HG03439 (cell line): Measurements from ENCODE around the gene NFIA.

Experiments
- ATAC-seq: cut with Tn5 transposase; IDR thresholded peaks from one replicate; pipeline ENCODE4 v1.9.1; 2021; ENCODE audit warnings: mild to moderate bottlenecking, moderate library complexity; ENCODE audit not compliant: unreplicated experiment

Gene NFIA

DNA sequence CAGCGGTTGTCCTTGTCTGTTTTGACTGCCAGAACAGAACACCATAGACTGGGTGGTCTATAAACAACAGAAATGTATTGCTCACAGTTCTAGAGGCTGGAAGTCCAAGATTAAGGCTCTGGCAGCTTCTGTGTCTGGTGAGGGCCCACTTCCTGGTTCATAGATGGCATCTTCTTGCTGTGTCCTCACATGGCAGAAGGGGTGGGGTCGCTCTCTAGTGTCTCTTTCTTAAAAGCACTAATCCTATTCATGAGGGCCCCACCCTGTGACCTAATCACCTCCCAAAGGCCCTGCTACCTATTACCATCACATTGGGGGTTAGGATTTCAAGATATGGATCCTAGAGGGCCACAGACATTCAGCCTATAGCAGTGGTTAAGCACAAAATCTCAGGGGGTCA lies 304.4 kb downstream of the NFIA start:
- no peak for ATAC-seq

- ATAC-seq = no peak
Observed at GRCh38 chr1:61387829-61388228, 305.5 kb downstream of the NFIA start.

DNA sequence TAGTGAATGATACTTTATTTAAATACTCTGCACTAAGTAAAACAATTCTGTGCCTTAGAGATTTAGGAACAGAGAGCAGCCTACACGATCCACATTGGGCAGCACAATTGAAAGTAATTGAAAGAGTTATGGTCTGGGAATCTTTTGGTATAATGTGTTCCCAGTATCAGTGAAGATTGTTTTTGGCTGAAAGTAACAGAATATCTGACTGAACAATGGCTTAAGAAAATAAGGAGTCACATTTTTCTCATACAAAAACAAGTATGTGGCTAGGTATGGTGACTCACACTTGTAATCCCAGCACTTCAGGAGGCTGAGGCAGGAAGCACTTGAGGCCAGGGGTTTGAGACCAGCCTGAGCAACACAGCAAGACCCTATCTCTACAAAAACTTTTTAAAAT lies 306.2 kb downstream of the NFIA start:
- ATAC-seq = no peak

- no peak for ATAC-seq
Observed at GRCh38 chr1:61389194-61389925, 307.0 kb downstream of the NFIA start.

GRCh38 chr1:61389926-61390845 lies 307.8 kb downstream of the NFIA start:
- ATAC-seq = no peak

- no peak for ATAC-seq
Observed at GRCh38 chr1:61391730-61392129, 309.4 kb downstream of the NFIA start.

DNA sequence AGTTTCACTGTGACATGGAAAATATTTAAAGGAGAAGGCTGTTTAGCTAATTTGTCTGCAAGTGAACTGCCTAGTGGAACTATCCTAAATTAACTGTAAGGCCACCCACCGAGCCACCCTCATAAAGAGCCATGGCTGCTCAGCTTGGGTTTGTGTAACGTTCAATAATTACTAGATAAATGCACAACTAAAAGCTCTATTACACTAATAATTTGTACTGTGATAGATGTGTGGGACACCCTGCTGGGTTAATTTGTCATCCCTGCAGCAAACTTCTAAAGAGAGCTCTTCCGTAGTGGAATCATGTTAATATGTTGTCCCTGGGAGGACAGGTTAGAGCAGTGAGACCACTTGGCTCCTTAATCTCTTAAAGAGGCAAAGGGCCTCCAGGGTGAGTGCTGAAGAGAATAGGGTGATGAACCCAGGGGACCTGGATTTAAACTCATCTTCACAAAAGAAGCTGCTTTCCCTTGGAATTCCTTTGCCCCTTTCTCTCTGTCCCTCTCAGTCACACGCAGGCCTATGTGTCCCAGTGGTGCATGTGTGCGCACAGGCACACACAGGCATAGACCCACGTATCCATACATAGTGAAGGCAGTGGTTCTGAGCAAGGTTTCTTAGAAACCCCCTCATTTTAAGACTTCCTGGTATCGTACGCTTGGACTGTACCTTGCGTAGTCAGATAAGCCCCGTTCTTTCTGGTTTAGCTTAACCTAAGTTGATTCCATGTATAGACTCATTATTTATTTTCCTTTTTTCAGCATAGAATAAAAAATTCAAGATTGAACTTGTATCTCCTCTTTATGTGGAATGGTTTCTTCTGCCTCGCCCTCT lies 310.3 kb downstream of the NFIA start:
- no peak for ATAC-seq

DNA sequence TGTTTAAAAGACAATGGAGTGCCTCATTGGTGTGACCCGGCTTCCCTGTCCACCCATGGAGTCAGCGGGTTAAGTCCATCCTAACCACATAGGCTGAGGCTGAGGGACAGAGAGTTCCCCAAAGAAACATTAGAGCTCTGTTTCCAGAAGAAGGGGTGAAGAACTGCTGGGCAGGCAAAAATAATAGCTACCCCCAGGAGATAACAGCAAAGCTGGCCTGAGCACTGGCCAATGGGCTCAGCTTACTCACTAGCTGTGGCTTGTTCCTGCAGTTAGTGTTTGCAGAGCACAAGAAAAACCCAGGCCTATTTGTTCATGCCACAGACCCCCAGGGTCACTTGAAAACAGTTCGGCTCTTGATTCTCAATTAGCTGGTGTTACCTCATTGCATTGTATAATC lies 311.2 kb downstream of the NFIA start:
- ATAC-seq = no peak

DNA sequence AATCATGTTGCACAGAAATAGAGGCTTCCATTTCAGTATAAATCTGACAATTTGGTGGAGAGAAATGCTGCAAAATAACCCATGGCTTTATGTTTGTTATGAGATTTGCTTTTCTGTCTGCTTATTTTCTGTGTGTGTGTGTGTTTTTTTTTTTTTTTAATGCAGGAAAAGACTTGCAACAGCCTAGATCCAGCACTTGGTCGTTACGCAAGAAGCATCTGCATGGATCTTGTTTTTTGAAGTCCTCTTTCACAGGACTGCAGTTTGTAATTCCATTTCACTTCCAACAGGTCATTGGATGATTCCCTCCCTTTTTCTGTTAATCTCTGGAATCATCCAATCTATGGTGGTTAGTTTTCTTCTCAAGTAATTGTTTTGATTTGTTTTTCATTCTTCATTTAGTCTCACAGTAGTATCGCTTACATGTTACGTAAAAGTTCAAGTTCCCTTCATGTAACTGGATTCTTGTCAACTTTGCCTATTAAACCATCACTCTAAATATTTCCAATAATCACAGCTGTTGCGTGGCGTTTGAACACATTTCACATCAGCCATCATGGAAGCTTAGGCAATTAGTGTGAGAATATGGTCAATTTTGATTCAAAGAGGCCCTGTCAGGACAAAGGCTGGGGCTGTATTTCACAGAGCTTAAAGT lies 312.9 kb downstream of the NFIA start:
- ATAC-seq = no peak

GRCh38 chr1:61397495-61397894 lies 315.1 kb downstream of the NFIA start:
- no peak for ATAC-seq

DNA sequence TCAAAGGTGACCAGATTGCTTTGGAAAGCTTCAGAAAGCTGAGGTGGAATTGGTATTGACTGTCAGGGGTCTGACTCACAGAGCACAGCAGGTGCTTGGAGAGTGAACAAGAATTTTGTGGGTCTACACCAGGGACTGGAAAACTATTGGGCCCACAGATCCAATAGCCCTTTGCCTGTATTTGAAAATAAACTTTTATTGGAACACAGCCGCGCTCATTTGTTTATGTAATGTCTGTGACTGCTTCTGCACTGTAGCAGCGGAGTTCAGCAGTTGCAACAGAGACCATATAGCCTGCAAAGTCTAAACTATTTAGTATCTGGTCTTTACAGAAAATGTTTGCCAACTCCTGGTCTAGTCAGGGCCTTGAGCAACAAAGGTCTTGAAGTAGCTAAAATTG lies 315.6 kb downstream of the NFIA start:
- ATAC-seq = no peak

DNA sequence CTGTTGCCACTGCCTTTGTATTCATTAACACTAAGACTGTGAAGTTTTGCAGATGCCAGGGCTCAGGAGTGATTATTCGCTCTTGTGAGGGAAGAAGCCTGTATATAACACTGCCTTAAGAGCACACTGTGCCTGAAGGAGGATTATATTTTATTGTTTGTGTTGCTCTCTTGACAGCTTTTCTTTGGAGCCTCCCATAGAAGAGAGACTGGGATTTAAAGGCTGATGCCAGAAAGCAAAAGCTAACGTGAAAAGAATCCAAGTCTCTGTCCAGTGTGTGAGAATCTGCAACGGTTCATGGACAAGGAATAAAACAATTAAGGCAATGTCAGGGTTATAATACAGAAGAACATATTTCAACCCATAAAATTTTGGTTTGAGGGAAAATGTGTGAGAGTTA lies 316.8 kb downstream of the NFIA start:
- no peak for ATAC-seq

- no peak for ATAC-seq
Observed at GRCh38 chr1:61400131-61400770, 317.9 kb downstream of the NFIA start.

DNA sequence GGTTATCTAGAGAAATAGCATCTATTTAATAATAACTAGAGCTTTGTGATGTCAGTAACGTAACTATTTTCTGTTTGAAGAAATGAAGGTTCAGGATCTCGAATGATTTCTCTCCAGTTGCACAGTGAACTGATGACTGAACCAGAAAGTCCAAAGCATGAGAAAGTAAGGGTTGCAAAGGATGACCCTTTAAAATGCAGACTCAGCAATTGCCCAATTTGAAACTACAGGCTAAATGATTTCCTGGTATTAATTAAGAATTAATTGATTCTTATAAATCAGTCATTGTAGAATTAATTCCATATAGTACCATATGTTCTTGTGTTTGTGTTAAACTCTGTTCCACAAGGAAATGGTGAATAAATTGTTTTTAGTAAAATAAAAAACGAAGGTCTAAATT lies 318.6 kb downstream of the NFIA start:
- no peak for ATAC-seq

GRCh38 chr1:61403679-61404596 lies 321.6 kb downstream of the NFIA start:
- ATAC-seq = no peak

GRCh38 chr1:61404597-61405376 lies 322.4 kb downstream of the NFIA start:
- no peak for ATAC-seq

DNA sequence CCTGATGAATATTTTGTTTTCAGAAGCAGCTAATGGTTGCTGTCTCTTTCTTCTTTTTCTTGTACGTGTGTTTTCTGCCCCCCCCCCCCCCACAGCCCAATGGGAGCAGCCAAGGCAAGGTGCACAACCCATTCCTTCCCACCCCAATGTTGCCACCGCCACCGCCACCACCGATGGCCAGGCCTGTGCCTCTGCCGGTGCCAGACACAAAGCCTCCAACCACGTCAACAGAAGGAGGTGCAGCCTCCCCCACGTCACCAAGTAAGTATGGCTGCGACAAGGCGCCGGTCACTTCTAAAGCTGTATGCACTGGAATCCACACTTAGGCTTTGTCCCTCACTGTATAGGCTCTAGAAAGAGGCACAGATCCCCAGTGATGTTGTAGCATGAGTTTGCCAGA lies 324.1 kb downstream of the NFIA start:
- ATAC-seq = no peak

DNA sequence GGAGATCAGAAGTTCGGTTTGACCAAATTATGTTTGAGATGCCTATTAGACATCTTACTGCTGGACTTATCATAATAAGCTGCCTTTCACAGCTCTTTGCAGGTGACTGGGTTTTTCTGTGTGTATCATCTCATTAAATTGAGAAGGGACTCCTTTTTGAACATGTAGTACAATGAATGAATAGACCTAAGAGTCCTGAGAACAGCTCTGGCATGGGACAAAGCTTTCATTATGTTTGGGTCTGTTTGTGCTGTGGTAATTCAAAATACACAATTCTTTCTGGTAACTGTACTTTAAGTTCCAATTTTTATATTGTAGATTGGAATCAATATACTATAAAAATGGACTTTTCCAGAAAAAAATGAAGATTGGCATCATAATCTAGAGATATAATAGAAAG lies 330.2 kb downstream of the NFIA start:
- no peak for ATAC-seq

DNA sequence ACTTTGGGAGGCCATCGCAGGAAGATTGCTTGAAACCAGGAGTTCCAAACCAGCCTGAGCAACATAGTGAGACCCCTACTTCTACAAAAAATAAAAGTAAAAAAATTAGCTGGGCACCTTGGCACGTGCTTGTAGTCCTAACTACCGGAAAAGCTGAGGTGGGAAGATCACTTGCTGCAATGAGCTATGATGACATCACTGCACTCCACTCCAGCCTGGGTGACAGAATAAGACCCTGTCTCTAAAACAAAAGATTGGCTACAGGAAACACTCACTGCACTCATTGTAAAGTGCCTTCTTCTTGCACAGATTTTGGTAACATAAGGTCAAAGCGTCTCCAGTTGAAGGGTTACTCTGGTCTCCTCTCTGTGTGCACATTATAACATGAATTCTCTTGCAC lies 336.8 kb downstream of the NFIA start:
- no peak for ATAC-seq
